Endothelial cell of umbilical vein (primary cell): Measurements from ENCODE around the gene FGFRL1.

ENCODE experiments used
- EZH2 ChIP-seq: IDR thresholded peaks from 2 replicates; pipeline ENCODE4 v1.6.1; 2012; ENCODE audit warnings: borderline replicate concordance, low read depth, mild to moderate bottlenecking, moderate library complexity, low read length, inconsistent platforms; ENCODE audit not compliant: severe bottlenecking
- FOS ChIP-seq: IDR thresholded peaks from 2 replicates; pipeline ENCODE4 v1.6.1; 2011; ENCODE audit warnings: mild to moderate bottlenecking, low read length, moderate library complexity, borderline replicate concordance; ENCODE audit not compliant: insufficient read depth
- POLR2AphosphoS5 ChIP-seq: IDR thresholded peaks from 2 replicates; pipeline ENCODE4 v1.6.1; 2012; ENCODE audit warnings: low read depth, mild to moderate bottlenecking, control low read depth, low read length, moderate library complexity; ENCODE audit not compliant: insufficient read depth
- TF ChIP-seq, protein P1 (sequence below), 2 donors: IDR thresholded peaks; 1 replicate in 1 of 2; 2 replicates in 1 of 2; pipeline ENCODE4 v1.5.1; 2011; ENCODE audit warnings: low read length in 2 of 2, mild to moderate bottlenecking in 2 of 2, moderate library complexity in 2 of 2, control low read depth in 1 of 2, inconsistent platforms in 1 of 2, low read depth in 1 of 2; ENCODE audit not compliant: insufficient read depth in 1 of 2; ENCODE audit errors: extremely low read depth in 1 of 2

DNA sequence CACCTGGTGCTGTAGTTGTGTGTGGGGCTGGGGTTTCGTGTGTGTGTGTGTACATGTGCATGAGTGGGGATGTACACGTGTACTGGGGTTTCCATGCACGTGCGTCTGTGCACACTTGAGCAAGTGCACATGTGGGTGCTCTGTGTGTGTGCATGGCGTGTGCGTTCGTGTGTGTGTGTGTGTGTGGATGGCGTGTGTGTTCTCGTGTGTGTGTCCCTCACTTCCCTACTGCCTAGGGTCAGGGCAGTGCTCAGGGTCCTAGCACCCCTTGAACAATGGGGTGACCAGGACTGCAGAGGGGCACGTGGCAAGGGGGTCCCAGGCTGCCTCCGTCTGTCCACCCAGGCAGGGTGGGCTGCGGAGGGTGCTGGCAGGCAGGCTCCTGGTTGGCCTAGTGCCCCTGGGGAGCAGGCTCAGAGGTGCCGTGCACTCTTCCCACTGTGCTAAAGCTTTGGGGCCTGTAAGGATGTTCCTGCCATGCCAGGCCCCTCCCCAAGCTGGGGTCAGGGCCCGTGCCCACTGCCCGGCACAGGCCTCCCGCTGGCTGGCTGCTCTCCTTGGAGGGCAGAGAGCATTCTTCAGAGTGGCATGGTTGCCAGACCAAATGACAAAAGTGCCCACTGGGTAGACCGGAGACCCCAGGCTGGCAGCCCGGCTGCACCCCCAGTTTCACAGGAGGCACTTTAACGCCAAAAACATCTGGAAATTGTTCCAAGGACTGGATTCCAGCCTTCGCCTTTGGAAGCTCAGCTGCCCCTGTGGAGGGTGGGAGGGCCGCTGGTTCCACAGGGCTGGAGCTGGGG is 29.1 kb downstream of the FGFRL1 start:
- TF ChIP-seq, protein P1, sequence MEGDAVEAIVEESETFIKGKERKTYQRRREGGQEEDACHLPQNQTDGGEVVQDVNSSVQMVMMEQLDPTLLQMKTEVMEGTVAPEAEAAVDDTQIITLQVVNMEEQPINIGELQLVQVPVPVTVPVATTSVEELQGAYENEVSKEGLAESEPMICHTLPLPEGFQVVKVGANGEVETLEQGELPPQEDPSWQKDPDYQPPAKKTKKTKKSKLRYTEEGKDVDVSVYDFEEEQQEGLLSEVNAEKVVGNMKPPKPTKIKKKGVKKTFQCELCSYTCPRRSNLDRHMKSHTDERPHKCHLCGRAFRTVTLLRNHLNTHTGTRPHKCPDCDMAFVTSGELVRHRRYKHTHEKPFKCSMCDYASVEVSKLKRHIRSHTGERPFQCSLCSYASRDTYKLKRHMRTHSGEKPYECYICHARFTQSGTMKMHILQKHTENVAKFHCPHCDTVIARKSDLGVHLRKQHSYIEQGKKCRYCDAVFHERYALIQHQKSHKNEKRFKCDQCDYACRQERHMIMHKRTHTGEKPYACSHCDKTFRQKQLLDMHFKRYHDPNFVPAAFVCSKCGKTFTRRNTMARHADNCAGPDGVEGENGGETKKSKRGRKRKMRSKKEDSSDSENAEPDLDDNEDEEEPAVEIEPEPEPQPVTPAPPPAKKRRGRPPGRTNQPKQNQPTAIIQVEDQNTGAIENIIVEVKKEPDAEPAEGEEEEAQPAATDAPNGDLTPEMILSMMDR (IDR thresholded peaks at IDR 0.05; ENCODE audit: extremely low read depth in 1 of 2, insufficient read depth in 1 of 2, low read depth in 1 of 2, low read length in 2 of 2), result no peak
- TF ChIP-seq FOS, result no peak
- no peak for TF ChIP-seq POLR2AphosphoS5
- no peak for TF ChIP-seq EZH2
